Spinal cord (tissue), 10 donors: ENCODE data around the gene SEPTIN2. TPM values are rescaled to one million over a fixed set of nuclear protein-coding genes. Genes with fewer than 3 reads are reported as not detected.

Experiments used
- DNase-seq, 6 donors: peaks; one replicate each; pipeline versions ENCODE4 v3.0.0 to v3.0.0-alpha.2; 2013 to 2015; ENCODE audit warnings: low spot score in 6 of 6, low read depth in 4 of 6
- H3K27ac ChIP-seq: one replicate; pipeline ENCODE4 v1.5.1; 2013; ENCODE audit warnings: low read depth, low read length, control low read depth
- H3K27me3 ChIP-seq: one replicate; pipeline ENCODE4 v1.6.1; 2013; ENCODE audit warnings: low read length; ENCODE audit not compliant: control insufficient read depth, insufficient read depth
- H3K36me3 ChIP-seq: one replicate; pipeline ENCODE4 v1.6.1; 2013; ENCODE audit warnings: low read length; ENCODE audit not compliant: control insufficient read depth, insufficient read depth
- H3K4me1 ChIP-seq: one replicate; pipeline ENCODE4 v1.6.1; 2013; ENCODE audit warnings: low read length; ENCODE audit not compliant: control insufficient read depth, insufficient read depth
- H3K4me3 ChIP-seq: one replicate; pipeline ENCODE4 v1.5.1; 2013; ENCODE audit warnings: low read depth, low read length, control low read depth
- H3K9me3 ChIP-seq: one replicate; pipeline ENCODE4 v1.6.1; 2013; ENCODE audit warnings: low read length; ENCODE audit not compliant: control insufficient read depth, insufficient read depth
- WGBS: methylation state at CpG from one replicate; pipeline ENCODE4 v1.1.5; 2013; ENCODE audit warnings: missing lambda C conversion rate; ENCODE audit not compliant: insufficient coverage; 5-methylcytosine and 5-hydroxymethylcytosine counted together
- polyA plus RNA-seq, 2 donors: library from polyadenylated mRNA; unstranded; fragments of 120-200 nt; gene quantifications; one replicate each; pipeline ENCODE4 v1.2.1, GENCODE V29; 2013; ENCODE audit not compliant: insufficient read length in 2 of 2
- total RNA-seq, 2 donors: library from RNA; depleted of rRNA in 1 of 2; stranded (reverse); fragments of 120-200 nt in 1 of 2; fragments of >200 nt in 1 of 2; gene quantifications; one replicate each; pipeline versions ENCODE4 v1.2.3 to v1.2.4, GENCODE V29; 2013 to 2014
- donor health status: healthy.

The SEPTIN2 gene
- total and polyA plus RNA-seq, 4 donors = 460 to 582 (median 507) TPM

- DNase-seq = no peak
- no peak overlapping the region for H3K27ac ChIP-seq
- H3K9me3 ChIP-seq = no peaks in the 10 kb centered on the region
- no peaks in the 10 kb centered on the region for H3K4me1 ChIP-seq
- 38% methylated on average over 1 of the region's 7 CpGs for WGBS
- H3K36me3 ChIP-seq = no peaks in the 10 kb centered on the region
- H3K27me3 ChIP-seq = no peaks in the 10 kb centered on the region
- H3K4me3 ChIP-seq = no peak overlapping the region
Observed at GRCh38 chr2:241295326-241296095, 20.2 kb upstream of the SEPTIN2 start.

- DNase-seq = no peak
- Histone ChIP-seq H3K4me1 (no peaks in the 10 kb centered on the region), H3K27me3 (no peaks in the 10 kb centered on the region), H3K36me3 (no peaks in the 10 kb centered on the region), H3K4me3 (no peak overlapping the region), H3K27ac (no peak overlapping the region), H3K9me3 (no peaks in the 10 kb centered on the region)
- 100% methylated on average over 4 of the region's 8 CpGs for WGBS
Observed at GRCh38 chr2:241296767-241297166, 19.0 kb upstream of the SEPTIN2 start.

- no peak for DNase-seq
- Histone ChIP-seq H3K27ac (no peak overlapping the region), H3K36me3 (no peaks in the 10 kb centered on the region), H3K4me1 (no peaks in the 10 kb centered on the region), H3K4me3 (no peak overlapping the region), H3K9me3 (no peaks in the 10 kb centered on the region), H3K27me3 (no peaks in the 10 kb centered on the region)
- WGBS = 71% methylated on average over 1 of the region's 5 CpGs
Observed at GRCh38 chr2:241298673-241299072, 17.1 kb upstream of the SEPTIN2 start.

GRCh38 chr2:241300000-241300399 is 15.7 kb upstream of the SEPTIN2 start:
- no peak overlapping the region for H3K27ac ChIP-seq
- H3K9me3 ChIP-seq = no peaks in the 10 kb centered on the region
- WGBS = 89% methylated on average over 7 of the region's 12 CpGs

GRCh38 chr2:241302083-241302482 is 13.6 kb upstream of the SEPTIN2 start:
- no peak overlapping the region for H3K4me3 ChIP-seq
- no peaks in the 10 kb centered on the region for H3K4me1 ChIP-seq
- DNase-seq = no peak
- no peaks in the 10 kb centered on the region for H3K36me3 ChIP-seq
- H3K9me3 ChIP-seq = no peaks in the 10 kb centered on the region
- 93% methylated on average over 3 of the region's 3 CpGs for WGBS
- no peaks in the 10 kb centered on the region for H3K27me3 ChIP-seq
- no peak overlapping the region for H3K27ac ChIP-seq

More at GRCh38 chr2:241300000-241300399, 15.7 kb upstream of the SEPTIN2 start:
- no peaks in the 10 kb centered on the region for H3K36me3 ChIP-seq
- DNase-seq = no peak
- no peak overlapping the region for H3K4me3 ChIP-seq
- no peaks in the 10 kb centered on the region for H3K27me3 ChIP-seq
- H3K4me1 ChIP-seq = no peaks in the 10 kb centered on the region

GRCh38 chr2:241302759-241303651 is 12.7 kb upstream of the SEPTIN2 start:
- Histone ChIP-seq H3K4me3 (no peak overlapping the region), H3K9me3 (no peaks in the 10 kb centered on the region), H3K27ac (no peak overlapping the region), H3K27me3 (no peaks in the 10 kb centered on the region), H3K36me3 (no peaks in the 10 kb centered on the region), H3K4me1 (no peaks in the 10 kb centered on the region)
- DNase-seq = no peak
- WGBS = 72% methylated on average over 11 of the region's 13 CpGs

- H3K4me3 ChIP-seq = no peak overlapping the region
- no peak overlapping the region for H3K27ac ChIP-seq
- no CpG with 5 or more reads among the region's 5 CpGs for WGBS
- DNase-seq = no peak
- no peaks in the 10 kb centered on the region for H3K27me3 ChIP-seq
- no peaks in the 10 kb centered on the region for H3K4me1 ChIP-seq
- no peaks in the 10 kb centered on the region for H3K9me3 ChIP-seq
- no peaks in the 10 kb centered on the region for H3K36me3 ChIP-seq
Observed at GRCh38 chr2:241304039-241304670, 11.6 kb upstream of the SEPTIN2 start.

- Histone ChIP-seq H3K27me3 (no peaks in the 10 kb centered on the region), H3K9me3 (no peaks in the 10 kb centered on the region), H3K27ac (no peak overlapping the region), H3K4me3 (no peak overlapping the region), H3K4me1 (no peaks in the 10 kb centered on the region), H3K36me3 (no peaks in the 10 kb centered on the region)
- DNase-seq = no peak
- WGBS = 100% methylated on average over 3 of the region's 6 CpGs
Observed at GRCh38 chr2:241307055-241307454, 8.7 kb upstream of the SEPTIN2 start.

GRCh38 chr2:241308267-241308666 is 7.5 kb upstream of the SEPTIN2 start:
- Histone ChIP-seq H3K9me3 (no peaks in the 10 kb centered on the region), H3K27ac (no peak overlapping the region), H3K4me1 (no peaks in the 10 kb centered on the region), H3K4me3 (no peak overlapping the region), H3K27me3 (no peaks in the 10 kb centered on the region), H3K36me3 (no peaks in the 10 kb centered on the region)
- WGBS = 60% methylated on average over 2 of the region's 5 CpGs
- DNase-seq = no peak
